NB4 (cell line): ENCODE measurements around the gene LYRM1.
"Not testable (repeated sequence)": the region's sequence is repeated elsewhere in the genome, so short reads cannot be mapped to it uniquely, and the experiment has no call there.

ENCODE experiments used
- POLR2A ChIP-seq: IDR thresholded peaks from 2 replicates; pipeline ENCODE4 v1.6.1; 2011; ENCODE audit warnings: mild to moderate bottlenecking; ENCODE audit not compliant: insufficient read length; ENCODE audit errors: extremely low read depth
- TF ChIP-seq, protein P1 (sequence below): IDR thresholded peaks from one replicate; pipeline ENCODE4 v1.5.1; 2012; ENCODE audit warnings: low read depth, low read length

DNA sequence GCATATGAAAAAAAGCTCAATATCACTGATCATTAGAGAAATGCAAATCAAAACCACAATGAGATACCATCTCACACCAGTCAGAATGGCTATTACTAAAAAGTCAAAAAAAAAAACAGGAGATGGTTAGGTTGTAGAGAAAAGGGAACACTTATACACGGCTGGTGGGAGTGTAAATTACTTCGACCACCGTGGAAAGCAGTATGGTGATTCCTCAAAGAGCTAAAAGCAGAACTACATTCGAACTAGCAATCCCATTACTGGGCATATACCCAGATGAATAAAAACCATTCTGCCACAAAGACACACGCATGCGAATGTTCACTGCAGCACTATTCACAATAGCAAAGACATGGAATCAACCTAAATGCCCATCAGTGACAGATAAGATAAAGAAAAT lies 36.2 kb upstream of the LYRM1 start:
- TF ChIP-seq, protein P1, sequence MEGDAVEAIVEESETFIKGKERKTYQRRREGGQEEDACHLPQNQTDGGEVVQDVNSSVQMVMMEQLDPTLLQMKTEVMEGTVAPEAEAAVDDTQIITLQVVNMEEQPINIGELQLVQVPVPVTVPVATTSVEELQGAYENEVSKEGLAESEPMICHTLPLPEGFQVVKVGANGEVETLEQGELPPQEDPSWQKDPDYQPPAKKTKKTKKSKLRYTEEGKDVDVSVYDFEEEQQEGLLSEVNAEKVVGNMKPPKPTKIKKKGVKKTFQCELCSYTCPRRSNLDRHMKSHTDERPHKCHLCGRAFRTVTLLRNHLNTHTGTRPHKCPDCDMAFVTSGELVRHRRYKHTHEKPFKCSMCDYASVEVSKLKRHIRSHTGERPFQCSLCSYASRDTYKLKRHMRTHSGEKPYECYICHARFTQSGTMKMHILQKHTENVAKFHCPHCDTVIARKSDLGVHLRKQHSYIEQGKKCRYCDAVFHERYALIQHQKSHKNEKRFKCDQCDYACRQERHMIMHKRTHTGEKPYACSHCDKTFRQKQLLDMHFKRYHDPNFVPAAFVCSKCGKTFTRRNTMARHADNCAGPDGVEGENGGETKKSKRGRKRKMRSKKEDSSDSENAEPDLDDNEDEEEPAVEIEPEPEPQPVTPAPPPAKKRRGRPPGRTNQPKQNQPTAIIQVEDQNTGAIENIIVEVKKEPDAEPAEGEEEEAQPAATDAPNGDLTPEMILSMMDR = not testable (repeated sequence)
- not testable (repeated sequence) for TF ChIP-seq POLR2A
